Jurkat, Clone E6-1 (cell line): Measurements from ENCODE around the gene PABPN1L. TPM values are rescaled to one million over a fixed set of nuclear protein-coding genes. Genes with fewer than 3 reads are reported as not detected.

Experiments
- DNase-seq: peaks from one replicate; pipeline ENCODE4 v3.0.0-alpha.2; 2011; ENCODE audit warnings: low read depth, low spot score
- H3K4me3 ChIP-seq: 2 replicates; pipeline ENCODE4 v1.5.1; 2011; ENCODE audit warnings: mild to moderate bottlenecking, low read length, control low read depth, moderate library complexity
- polyA plus RNA-seq: library from polyadenylated mRNA; unstranded; fragments of >200 nt; gene quantifications from one replicate; pipeline ENCODE4 v1.2.1, GENCODE V29; 2012; ENCODE audit warnings: missing spikeins; ENCODE audit not compliant: insufficient read length, insufficient read depth

The PABPN1L gene, protein sequence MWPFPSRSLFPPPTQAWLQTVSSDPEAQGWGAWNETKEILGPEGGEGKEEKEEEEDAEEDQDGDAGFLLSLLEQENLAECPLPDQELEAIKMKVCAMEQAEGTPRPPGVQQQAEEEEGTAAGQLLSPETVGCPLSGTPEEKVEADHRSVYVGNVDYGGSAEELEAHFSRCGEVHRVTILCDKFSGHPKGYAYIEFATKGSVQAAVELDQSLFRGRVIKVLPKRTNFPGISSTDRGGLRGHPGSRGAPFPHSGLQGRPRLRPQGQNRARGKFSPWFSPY
- polyA plus RNA-seq = not detected

GRCh38 chr16:88866151-88866920, at the start of gene PABPN1L:
Gene PABPN1L (minus strand): TSS chr16:88866660. CDS start chr16:88866606, 54 bp downstream.
- no peak for DNase-seq
- H3K4me3 ChIP-seq = no peak within 1 kb of the TSS

GRCh38 chr16:88915639-88916327, 49.3 kb upstream of the PABPN1L start:
- H3K4me3 ChIP-seq = no peak overlapping the region
- no peak for DNase-seq

DNA sequence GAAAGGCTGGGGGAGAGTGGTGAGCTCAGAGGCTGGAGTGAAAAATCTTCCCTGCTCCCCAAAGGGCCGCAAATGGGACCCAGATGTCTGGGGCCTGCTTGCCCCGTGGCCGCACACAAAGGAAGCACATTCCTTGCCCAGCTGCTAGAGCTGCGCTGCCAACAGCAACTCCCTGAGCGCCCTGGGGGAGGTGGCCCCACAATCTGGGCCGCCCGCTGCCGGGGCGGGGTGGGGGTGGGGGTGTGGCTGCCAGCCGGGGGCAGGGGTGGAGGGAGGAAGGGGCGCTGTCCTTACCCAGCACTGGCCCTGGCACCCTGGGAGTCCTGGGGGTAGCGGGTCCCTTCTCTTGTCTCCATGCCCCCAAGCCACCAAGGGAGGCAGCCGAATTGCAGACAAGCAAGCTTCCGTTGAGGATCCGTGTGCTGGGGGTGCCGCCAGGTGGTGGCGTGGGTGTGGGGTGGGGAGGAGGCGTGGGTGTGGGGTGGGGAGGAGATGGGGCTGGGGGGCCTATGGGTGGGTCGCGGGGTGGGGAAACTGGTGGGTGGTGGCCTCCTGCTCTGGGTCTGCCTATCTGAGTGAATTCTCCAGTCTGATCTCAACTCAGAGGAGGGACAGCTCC, 48.4 kb upstream of the PABPN1L start:
- DNase-seq = no peak
- H3K4me3 ChIP-seq = no peak overlapping the region

DNA sequence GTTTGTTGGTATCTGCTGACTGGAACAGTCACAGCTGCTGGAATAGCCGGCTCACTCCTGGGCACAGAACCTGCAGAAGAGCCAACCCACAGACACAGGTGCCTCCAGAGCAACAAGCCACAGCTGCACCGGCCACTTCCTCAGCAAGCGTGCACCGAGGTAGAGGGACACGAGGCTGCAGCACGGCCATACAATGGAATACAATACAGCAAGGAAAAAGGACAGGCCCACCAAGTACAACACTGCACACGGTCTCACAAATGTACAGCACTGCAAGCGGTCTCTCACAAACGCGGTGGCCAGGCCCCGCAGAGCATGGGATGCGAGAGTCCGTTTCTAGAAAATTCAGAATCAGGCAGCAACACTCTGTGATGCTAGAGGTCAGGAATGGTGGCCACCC, 47.4 kb upstream of the PABPN1L start:
- DNase-seq = no peak
- no peak overlapping the region for H3K4me3 ChIP-seq

- H3K4me3 ChIP-seq = no peak overlapping the region
- no peak for DNase-seq
Observed at GRCh38 chr16:88913001-88913612, 46.6 kb upstream of the PABPN1L start.

GRCh38 chr16:88912556-88912955, 46.1 kb upstream of the PABPN1L start:
- H3K4me3 ChIP-seq = no peak overlapping the region
- no peak for DNase-seq

DNA sequence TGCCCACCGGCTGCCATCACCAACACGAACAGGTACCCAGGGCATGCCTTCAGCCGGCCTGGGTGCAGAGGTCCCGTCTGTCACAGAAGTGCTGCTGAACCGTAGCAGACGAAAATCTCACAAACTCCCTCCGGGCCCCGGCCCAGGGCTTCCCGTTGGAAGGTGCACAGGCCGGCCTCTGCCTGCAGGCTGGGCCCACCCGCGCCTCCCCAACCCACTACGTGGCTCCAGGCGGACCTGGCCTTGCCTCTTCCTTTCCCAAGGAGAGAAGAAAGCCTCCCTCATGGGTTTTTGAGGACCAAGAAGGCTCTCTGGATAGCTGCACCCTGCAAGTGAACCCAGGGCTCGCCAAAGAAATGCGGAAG, 45.5 kb upstream of the PABPN1L start:
- no peak for DNase-seq
- H3K4me3 ChIP-seq = no peak overlapping the region

DNA sequence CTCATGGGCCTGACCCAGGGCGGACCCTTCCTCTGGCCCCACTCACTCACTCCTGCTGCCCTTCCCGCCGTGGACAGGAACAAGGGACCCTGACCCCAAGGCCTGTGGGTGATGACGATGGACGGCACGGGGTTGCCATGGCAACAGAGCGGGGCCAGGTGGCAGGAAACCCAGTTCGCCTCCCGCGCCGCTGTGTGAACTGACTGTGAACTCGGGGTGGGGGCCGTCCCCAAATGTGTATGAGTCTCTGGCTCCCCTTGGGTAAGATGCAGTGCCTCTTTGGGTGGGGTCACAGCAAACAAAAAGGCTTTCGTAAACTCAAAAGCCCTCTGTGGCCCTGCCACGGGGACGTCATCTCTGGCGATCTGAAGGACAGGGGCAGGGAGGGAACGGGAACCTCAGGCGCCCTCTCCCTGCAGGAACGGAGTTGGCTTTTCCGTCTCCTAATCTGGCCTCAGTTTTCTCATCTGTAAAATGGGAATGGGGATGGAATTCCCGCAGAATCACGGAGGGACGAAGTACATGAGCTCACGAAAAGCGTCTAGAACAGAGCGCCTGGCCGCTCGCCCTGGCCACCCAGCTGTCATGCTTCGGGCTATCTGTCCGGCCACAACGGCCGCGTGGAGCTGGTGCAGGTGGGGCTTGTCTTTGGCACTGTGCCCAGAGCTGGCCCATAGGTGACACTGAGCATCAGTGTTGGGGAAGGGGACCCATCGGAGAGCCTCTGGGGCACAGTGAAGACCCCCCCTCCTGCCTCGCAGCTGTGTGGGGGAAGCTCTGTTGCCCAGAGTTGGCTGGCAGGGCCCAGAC, 44.9 kb upstream of the PABPN1L start:
- DNase-seq = no peak

GRCh38 chr16:88910284-88911135, 44.0 kb upstream of the PABPN1L start:
- no peak for DNase-seq
- no peak overlapping the region for H3K4me3 ChIP-seq

More for the DNA sequence above, 44.9 kb upstream of the PABPN1L start:
- H3K4me3 ChIP-seq = no peak overlapping the region

GRCh38 chr16:88909431-88910210, 43.2 kb upstream of the PABPN1L start:
- no peak overlapping the region for H3K4me3 ChIP-seq
- no peak for DNase-seq

GRCh38 chr16:88908307-88908706, 41.8 kb upstream of the PABPN1L start:
- H3K4me3 ChIP-seq = no peak overlapping the region
- DNase-seq = no peak

DNA sequence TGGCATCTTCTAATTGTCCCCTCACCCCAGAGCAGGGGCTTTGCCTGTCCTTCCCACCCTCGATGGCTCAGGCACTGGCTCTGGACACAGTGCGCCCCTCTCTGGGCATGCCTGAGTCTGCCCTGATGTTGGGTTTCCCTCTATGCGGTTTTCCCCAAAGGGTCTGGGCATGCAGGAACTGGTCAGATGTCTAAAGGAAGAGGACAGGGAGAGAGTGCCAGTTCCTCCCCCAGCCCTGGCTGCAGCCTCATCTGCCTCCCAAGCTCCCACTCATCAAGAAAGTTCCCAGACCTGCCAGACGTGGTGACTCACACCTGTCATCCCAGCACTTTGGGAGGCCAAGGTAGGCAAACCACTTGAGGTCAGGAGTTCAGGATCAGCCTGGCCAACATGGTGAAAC, 41.3 kb upstream of the PABPN1L start:
- H3K4me3 ChIP-seq = no peak overlapping the region
- no peak for DNase-seq

- no peak overlapping the region for H3K4me3 ChIP-seq
- DNase-seq = no peak
Observed at GRCh38 chr16:88906535-88907105, 40.2 kb upstream of the PABPN1L start.

- no peak for DNase-seq
- H3K4me3 ChIP-seq = no peak overlapping the region
Observed at GRCh38 chr16:88906020-88906419, 39.6 kb upstream of the PABPN1L start.

- H3K4me3 ChIP-seq = no peak overlapping the region
- DNase-seq = peak; percentile 5
Observed at GRCh38 chr16:88905563-88905962, 39.1 kb upstream of the PABPN1L start.

- no peak overlapping the region for H3K4me3 ChIP-seq
- no peak for DNase-seq
Observed at GRCh38 chr16:88904676-88905365, 38.4 kb upstream of the PABPN1L start.
